ENCODE data around the gene LRRN3. TPM values are rescaled to one million over a fixed set of nuclear protein-coding genes. Genes with fewer than 3 reads are reported as not detected.

Gene LRRN3
- polyA plus RNA-seq, 1 of the 3 experiments (the other 2 are of a cell fraction), result 2.1 TPM

DNA sequence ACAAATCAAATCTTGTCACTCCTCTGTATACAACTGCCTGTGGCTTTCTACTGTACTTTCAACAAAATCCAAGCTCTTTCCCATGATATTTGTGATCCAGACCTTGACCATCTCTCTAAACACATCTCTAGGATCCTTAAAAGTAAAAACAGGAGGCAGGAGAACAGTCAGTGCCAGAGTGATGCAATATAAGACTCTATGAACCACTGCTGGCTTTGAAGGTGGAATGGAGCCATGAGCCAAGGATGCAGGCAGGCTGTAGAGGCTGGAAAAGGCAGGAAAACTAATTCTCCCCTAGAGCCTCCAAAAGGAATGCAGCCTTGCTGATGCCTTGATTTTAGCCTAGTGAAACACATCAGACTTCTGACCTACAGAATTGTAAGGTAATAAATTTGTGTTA lies 45.5 kb upstream of the LRRN3 start (continued):
- TF ChIP-seq NFIC (IDR thresholded peaks at IDR 0.05; ENCODE audit: borderline replicate concordance), result no peak

DNA sequence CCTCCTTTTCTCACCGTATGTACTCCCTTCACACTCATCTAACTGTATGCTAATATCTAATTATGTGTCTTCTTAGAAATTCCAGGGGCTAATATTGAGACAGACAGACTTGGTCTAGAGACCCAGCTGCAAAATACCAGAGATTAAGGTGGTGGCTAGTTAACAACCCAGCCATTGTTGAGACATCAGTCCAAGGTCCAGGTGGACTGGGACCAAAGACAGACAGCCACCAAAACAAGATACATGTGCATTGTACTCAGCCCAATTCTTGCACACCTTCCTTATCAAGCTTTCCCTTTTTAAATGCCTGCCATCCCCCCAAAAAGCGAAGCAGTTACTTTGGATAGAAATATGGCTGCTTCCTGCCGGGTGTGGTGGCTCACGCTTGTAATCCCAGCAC lies 43.3 kb upstream of the LRRN3 start:
- ChIA-PET POLR2A (no interaction called here), CTCF (no interaction called here)
- Histone ChIP-seq H3K9me3 (no peaks in the 10 kb centered on the region), H3K9ac (no peak overlapping the region), H3K4me2 (no peak overlapping the region), H3F3A (replicated peaks; ENCODE audit: insufficient read depth) (no peaks in the 10 kb centered on the region), H3K27ac (ENCODE audit: low read depth in 2 of 2, low read length in 1 of 2) (no peak overlapping the region), H3K36me3 (replicated peaks in 1 of 2; ENCODE audit: control insufficient read depth in 1 of 2, insufficient read depth in 2 of 2, low read length in 1 of 2) (no peaks in the 10 kb centered on the region), H3K4me3 (ENCODE audit: low read depth in 2 of 2, low read length in 1 of 2) (no peak overlapping the region), H3K27me3 (ENCODE audit: insufficient read depth) (no peaks in the 10 kb centered on the region), H3K9me2 (no peaks in the 10 kb centered on the region), H4K20me1 (ENCODE audit: insufficient read depth) (no peaks in the 10 kb centered on the region), H3K79me2 (ENCODE audit: insufficient read depth) (no peaks in the 10 kb centered on the region), H3K4me1 (ENCODE audit: control insufficient read depth in 1 of 2, insufficient read depth in 2 of 2, low read depth in 1 of 2, low read length in 1 of 2) (peaks cover 0 to 2% of the 10 kb centered on the region in 2 experiments; a peak in 2 of 4 replicates), H2AFZ (ENCODE audit: low read depth) (no peak overlapping the region)
- no peak for DNase-seq
- 94% methylated on average over 4 of the region's 4 CpGs for WGBS (ENCODE audit: low lambda C conversion rate)
- TF ChIP-seq, protein P1, sequence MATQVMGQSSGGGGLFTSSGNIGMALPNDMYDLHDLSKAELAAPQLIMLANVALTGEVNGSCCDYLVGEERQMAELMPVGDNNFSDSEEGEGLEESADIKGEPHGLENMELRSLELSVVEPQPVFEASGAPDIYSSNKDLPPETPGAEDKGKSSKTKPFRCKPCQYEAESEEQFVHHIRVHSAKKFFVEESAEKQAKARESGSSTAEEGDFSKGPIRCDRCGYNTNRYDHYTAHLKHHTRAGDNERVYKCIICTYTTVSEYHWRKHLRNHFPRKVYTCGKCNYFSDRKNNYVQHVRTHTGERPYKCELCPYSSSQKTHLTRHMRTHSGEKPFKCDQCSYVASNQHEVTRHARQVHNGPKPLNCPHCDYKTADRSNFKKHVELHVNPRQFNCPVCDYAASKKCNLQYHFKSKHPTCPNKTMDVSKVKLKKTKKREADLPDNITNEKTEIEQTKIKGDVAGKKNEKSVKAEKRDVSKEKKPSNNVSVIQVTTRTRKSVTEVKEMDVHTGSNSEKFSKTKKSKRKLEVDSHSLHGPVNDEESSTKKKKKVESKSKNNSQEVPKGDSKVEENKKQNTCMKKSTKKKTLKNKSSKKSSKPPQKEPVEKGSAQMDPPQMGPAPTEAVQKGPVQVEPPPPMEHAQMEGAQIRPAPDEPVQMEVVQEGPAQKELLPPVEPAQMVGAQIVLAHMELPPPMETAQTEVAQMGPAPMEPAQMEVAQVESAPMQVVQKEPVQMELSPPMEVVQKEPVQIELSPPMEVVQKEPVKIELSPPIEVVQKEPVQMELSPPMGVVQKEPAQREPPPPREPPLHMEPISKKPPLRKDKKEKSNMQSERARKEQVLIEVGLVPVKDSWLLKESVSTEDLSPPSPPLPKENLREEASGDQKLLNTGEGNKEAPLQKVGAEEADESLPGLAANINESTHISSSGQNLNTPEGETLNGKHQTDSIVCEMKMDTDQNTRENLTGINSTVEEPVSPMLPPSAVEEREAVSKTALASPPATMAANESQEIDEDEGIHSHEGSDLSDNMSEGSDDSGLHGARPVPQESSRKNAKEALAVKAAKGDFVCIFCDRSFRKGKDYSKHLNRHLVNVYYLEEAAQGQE (IDR thresholded peaks at IDR 0.05; ENCODE audit: low read depth, low read length), result no peak
- TF ChIP-seq TCF12 (IDR thresholded peaks at IDR 0.05), result no peak
- TF ChIP-seq, protein P2, sequence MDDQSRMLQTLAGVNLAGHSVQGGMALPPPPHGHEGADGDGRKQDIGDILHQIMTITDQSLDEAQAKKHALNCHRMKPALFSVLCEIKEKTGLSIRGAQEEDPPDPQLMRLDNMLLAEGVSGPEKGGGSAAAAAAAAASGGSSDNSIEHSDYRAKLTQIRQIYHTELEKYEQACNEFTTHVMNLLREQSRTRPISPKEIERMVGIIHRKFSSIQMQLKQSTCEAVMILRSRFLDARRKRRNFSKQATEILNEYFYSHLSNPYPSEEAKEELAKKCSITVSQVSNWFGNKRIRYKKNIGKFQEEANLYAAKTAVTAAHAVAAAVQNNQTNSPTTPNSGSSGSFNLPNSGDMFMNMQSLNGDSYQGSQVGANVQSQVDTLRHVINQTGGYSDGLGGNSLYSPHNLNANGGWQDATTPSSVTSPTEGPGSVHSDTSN (IDR thresholded peaks at IDR 0.05), result no peak
- TF ChIP-seq SIN3A (IDR thresholded peaks at IDR 0.05; ENCODE audit: borderline replicate concordance, low read depth, low read length), result no peak
- TF ChIP-seq JUND (IDR thresholded peaks at IDR 0.05), result no peak
- TF ChIP-seq, protein P3, sequence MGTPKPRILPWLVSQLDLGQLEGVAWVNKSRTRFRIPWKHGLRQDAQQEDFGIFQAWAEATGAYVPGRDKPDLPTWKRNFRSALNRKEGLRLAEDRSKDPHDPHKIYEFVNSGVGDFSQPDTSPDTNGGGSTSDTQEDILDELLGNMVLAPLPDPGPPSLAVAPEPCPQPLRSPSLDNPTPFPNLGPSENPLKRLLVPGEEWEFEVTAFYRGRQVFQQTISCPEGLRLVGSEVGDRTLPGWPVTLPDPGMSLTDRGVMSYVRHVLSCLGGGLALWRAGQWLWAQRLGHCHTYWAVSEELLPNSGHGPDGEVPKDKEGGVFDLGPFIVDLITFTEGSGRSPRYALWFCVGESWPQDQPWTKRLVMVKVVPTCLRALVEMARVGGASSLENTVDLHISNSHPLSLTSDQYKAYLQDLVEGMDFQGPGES (IDR thresholded peaks at IDR 0.05; ENCODE audit: low read depth, low read length), result no peak
- TF ChIP-seq CHD2 (IDR thresholded peaks at IDR 0.05; ENCODE audit: low read length, partially characterized antibody), result no peak
- TF ChIP-seq NRF1 (IDR thresholded peaks at IDR 0.05; ENCODE audit: low read depth, low read length), result no peak
- TF ChIP-seq, protein P4, sequence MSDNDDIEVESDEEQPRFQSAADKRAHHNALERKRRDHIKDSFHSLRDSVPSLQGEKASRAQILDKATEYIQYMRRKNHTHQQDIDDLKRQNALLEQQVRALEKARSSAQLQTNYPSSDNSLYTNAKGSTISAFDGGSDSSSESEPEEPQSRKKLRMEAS (IDR thresholded peaks at IDR 0.05; ENCODE audit: low read depth), result no peak
- no peak for TF ChIP-seq MXI1 (IDR thresholded peaks at IDR 0.05; ENCODE audit: low read depth, low read length)
- TF ChIP-seq POLR2AphosphoS5 (IDR thresholded peaks at IDR 0.05; ENCODE audit: low read depth, low read length), result no peak
- no peak for TF ChIP-seq RXRA (IDR thresholded peaks at IDR 0.05; ENCODE audit: borderline replicate concordance, low read depth)
- no peak for TF ChIP-seq GABPA (IDR thresholded peaks at IDR 0.05; ENCODE audit: low read depth)
- TF ChIP-seq RAD21 (IDR thresholded peaks at IDR 0.05; ENCODE audit: low read length), result no peak
- TF ChIP-seq SMC3 (IDR thresholded peaks at IDR 0.05; ENCODE audit: low read depth, low read length), result no peak
- TF ChIP-seq, protein P5, sequence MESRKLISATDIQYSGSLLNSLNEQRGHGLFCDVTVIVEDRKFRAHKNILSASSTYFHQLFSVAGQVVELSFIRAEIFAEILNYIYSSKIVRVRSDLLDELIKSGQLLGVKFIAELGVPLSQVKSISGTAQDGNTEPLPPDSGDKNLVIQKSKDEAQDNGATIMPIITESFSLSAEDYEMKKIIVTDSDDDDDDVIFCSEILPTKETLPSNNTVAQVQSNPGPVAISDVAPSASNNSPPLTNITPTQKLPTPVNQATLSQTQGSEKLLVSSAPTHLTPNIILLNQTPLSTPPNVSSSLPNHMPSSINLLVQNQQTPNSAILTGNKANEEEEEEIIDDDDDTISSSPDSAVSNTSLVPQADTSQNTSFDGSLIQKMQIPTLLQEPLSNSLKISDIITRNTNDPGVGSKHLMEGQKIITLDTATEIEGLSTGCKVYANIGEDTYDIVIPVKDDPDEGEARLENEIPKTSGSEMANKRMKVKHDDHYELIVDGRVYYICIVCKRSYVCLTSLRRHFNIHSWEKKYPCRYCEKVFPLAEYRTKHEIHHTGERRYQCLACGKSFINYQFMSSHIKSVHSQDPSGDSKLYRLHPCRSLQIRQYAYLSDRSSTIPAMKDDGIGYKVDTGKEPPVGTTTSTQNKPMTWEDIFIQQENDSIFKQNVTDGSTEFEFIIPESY (IDR thresholded peaks at IDR 0.05; ENCODE audit: borderline replicate concordance, low read depth), result no peak

Data from SK-N-SH (cell line).